K562 (cell line): ENCODE results near the gene RXRB. TPM values are rescaled to one million over a fixed set of nuclear protein-coding genes. Genes with fewer than 3 reads are reported as not detected.
A peak's percentile ranks its signal among the peaks of the same experiment; 100 is the strongest.

Experiments used
- BRD4 ChIP-seq: fragments of 200-600 bp; sonication (generic); IDR thresholded peaks from 2 replicates; pipeline ENCODE4 v1.6.1; 2017; ENCODE audit warnings: inconsistent platforms
- ELF2 ChIP-seq: fragments of 250-450 bp; sonication (Bioruptor Pico); IDR thresholded peaks from 2 replicates; pipeline ENCODE4 v1.5.0; 2021; ENCODE audit warnings: mild to moderate bottlenecking
- EP400 ChIP-seq: fragments of 450-650 bp; IDR thresholded peaks from 2 replicates; pipeline ENCODE4 v1.6.1; 2017; ENCODE audit warnings: antibody characterized with exemption, mild to moderate bottlenecking, moderate library complexity
- FOSL1 ChIP-seq: fragments of 200-800 bp; sonication (Bioruptor generic); conservative IDR thresholded peaks from 2 replicates; pipeline ENCODE4 v1.6.1; 2016; ENCODE audit warnings: missing genetic modification characterization, missing compliant biosample characterization
- FOXK2 ChIP-seq, 2 experiments: fragments of 450-650 bp; IDR thresholded peaks in 1 of 2; conservative IDR thresholded peaks in 1 of 2; 2 replicates each; pipeline ENCODE4 v1.6.1; 2016; ENCODE audit warnings: low read depth in 2 of 2, mild to moderate bottlenecking in 1 of 2
- GTF2E2 ChIP-seq: fragments of 200-800 bp; sonication (Bioruptor generic); IDR thresholded peaks from 2 replicates; pipeline ENCODE4 v1.6.1; 2016; ENCODE audit warnings: missing genetic modification characterization, missing compliant biosample characterization
- HNRNPH1 ChIP-seq: fragments of 200-400 bp; formaldehyde crosslinking; optimal IDR thresholded peaks from 2 replicates; pipeline ENCODE3; 2017; ENCODE audit warnings: low read depth, mild to moderate bottlenecking, low read length, moderate library complexity
- HNRNPL ChIP-seq: fragments of 200-400 bp; formaldehyde crosslinking; IDR thresholded peaks from 2 replicates; pipeline ENCODE4 v1.6.1; 2017; ENCODE audit warnings: low read depth, mild to moderate bottlenecking, low read length
- IFI16 ChIP-seq: fragments of 250-450 bp; sonication (Bioruptor Pico); IDR thresholded peaks from 2 replicates; pipeline ENCODE4 v2.1.2; 2022; ENCODE audit warnings: mild to moderate bottlenecking, inconsistent platforms
- JUNB ChIP-seq: fragments of 450-650 bp; formaldehyde crosslinking; conservative IDR thresholded peaks from 2 replicates; pipeline ENCODE4 v1.4.0; 2020; ENCODE audit warnings: mild to moderate bottlenecking
- KDM2B ChIP-seq: fragments of 250-450 bp; sonication (Bioruptor Pico); IDR thresholded peaks from 2 replicates; pipeline ENCODE4 v1.8.0; 2021; ENCODE audit warnings: mild to moderate bottlenecking, moderate library complexity
- KLF13 ChIP-seq: fragments of 450-650 bp; IDR thresholded peaks from 2 replicates; pipeline ENCODE4 v1.6.1; 2016; ENCODE audit warnings: missing genetic modification characterization, low read depth, mild to moderate bottlenecking, missing compliant biosample characterization, moderate library complexity, borderline replicate concordance
- MCM3 ChIP-seq: fragments of 450-650 bp; IDR thresholded peaks from 2 replicates; pipeline ENCODE4 v1.6.1; 2016
- MTA2 ChIP-seq: fragments of 450-650 bp; IDR thresholded peaks from 2 replicates; pipeline ENCODE4 v1.6.1; 2016; ENCODE audit warnings: low read depth
- NELFE ChIP-seq: IDR thresholded peaks from 2 replicates; pipeline ENCODE4 v1.6.1; 2011; ENCODE audit warnings: mild to moderate bottlenecking; ENCODE audit not compliant: insufficient read depth, insufficient read length
- NR4A1 ChIP-seq, 2 experiments: fragments of 250-450 bp in 1 of 2; fragments of 450-650 bp in 1 of 2; sonication (Bioruptor Pico) in 1 of 2; IDR thresholded peaks; 2 replicates each; pipeline versions ENCODE4 v1.4.0 to v1.6.1; 2016 to 2020; ENCODE audit warnings: mild to moderate bottlenecking in 2 of 2, missing compliant biosample characterization in 1 of 2, missing genetic modification characterization in 1 of 2, moderate library complexity in 1 of 2
- NRF1 ChIP-seq, 2 experiments: fragments of 450-650 bp; IDR thresholded peaks in 1 of 2; conservative IDR thresholded peaks in 1 of 2; 2 replicates each; pipeline ENCODE4 v1.6.1; 2014; ENCODE audit warnings: mild to moderate bottlenecking in 2 of 2
- RNF2 ChIP-seq: sonication (generic); IDR thresholded peaks from 2 replicates; pipeline ENCODE4 v1.6.1; 2016
- TAF9B ChIP-seq: fragments of 450-650 bp; IDR thresholded peaks from 2 replicates; pipeline ENCODE4 v1.6.1; 2018; ENCODE audit warnings: mild to moderate bottlenecking; ENCODE audit not compliant: partially characterized antibody
- U2AF1 ChIP-seq: fragments of 200-400 bp; formaldehyde crosslinking; optimal IDR thresholded peaks from 2 replicates; pipeline ENCODE3; 2017; ENCODE audit warnings: mild to moderate bottlenecking, low read depth, low read length, moderate library complexity
- U2AF2 ChIP-seq: fragments of 200-400 bp; formaldehyde crosslinking; optimal IDR thresholded peaks from 2 replicates; pipeline ENCODE3; 2017; ENCODE audit warnings: low read depth, mild to moderate bottlenecking, low read length
- VEZF1 ChIP-seq: fragments of 200-800 bp; sonication (Bioruptor generic); IDR thresholded peaks from 2 replicates; pipeline ENCODE4 v1.6.1; 2017; ENCODE audit warnings: missing genetic modification characterization, missing compliant biosample characterization
- XRCC4 ChIP-seq: IDR thresholded peaks from one replicate; pipeline ENCODE4 v1.6.1; 2011; ENCODE audit not compliant: insufficient read depth, insufficient read length; ENCODE audit errors: extremely low read depth
- ZKSCAN3 ChIP-seq: fragments of 250-450 bp; sonication (Bioruptor Pico); IDR thresholded peaks from 2 replicates; pipeline ENCODE4 v1.4.0; 2020
- ZKSCAN8 ChIP-seq: fragments of 200-800 bp; sonication (Bioruptor generic); IDR thresholded peaks from 2 replicates; pipeline ENCODE4 v1.6.1; 2016; ENCODE audit warnings: missing genetic modification characterization, missing compliant biosample characterization
- ZNF124 ChIP-seq: sonication (generic); formaldehyde crosslinking; IDR thresholded peaks from 2 replicates; pipeline ENCODE4 v1.8.1; 2022; ENCODE audit warnings: missing genetic modification reagents
- ZNF224 ChIP-seq: sonication (generic); formaldehyde crosslinking; IDR thresholded peaks from 2 replicates; pipeline ENCODE4 v1.8.0; 2022; ENCODE audit warnings: mild to moderate bottlenecking, missing genetic modification reagents
- ZNF23 ChIP-seq: fragments of 250-450 bp; sonication (Bioruptor Pico); IDR thresholded peaks from 2 replicates; pipeline ENCODE4 v1.4.0; 2020; ENCODE audit warnings: mild to moderate bottlenecking
- ZNF253 ChIP-seq: fragments of 250-450 bp; sonication (Bioruptor Pico); conservative IDR thresholded peaks from 2 replicates; pipeline ENCODE4 v1.6.1; 2021; ENCODE audit warnings: mild to moderate bottlenecking
- ZNF282 ChIP-seq: sonication (generic); formaldehyde crosslinking; IDR thresholded peaks from 2 replicates; pipeline ENCODE4 v1.8.1; 2023; ENCODE audit warnings: missing genetic modification reagents
- ZNF41 ChIP-seq: fragments of 250-450 bp; sonication (Bioruptor Pico); conservative IDR thresholded peaks from 2 replicates; pipeline ENCODE4 v1.4.0; 2020; ENCODE audit warnings: mild to moderate bottlenecking
- ZNF778 ChIP-seq: fragments of 450-650 bp; formaldehyde crosslinking; IDR thresholded peaks from 2 replicates; pipeline ENCODE4 v1.4.0; 2020; ENCODE audit warnings: mild to moderate bottlenecking, moderate library complexity
- polyA plus RNA-seq, 8 experiments: library from polyadenylated mRNA; depleted of rRNA in 4 of 8; stranded (reverse) in 5 of 8; unstranded in 3 of 8; fragments of >200 nt; fragmentation: Nextera tagmentation in 2 of 8; fragmentation: Illumina TruSeq in 1 of 8; extraction: Ambion mirVana in 2 of 8; extraction: Trizol in 1 of 8; gene quantifications; 2 replicates each; pipeline versions ENCODE4 v1.2.1 to v1.2.3, GENCODE V29; 2011 to 2014; ENCODE audit warnings: inconsistent platforms in 1 of 8, missing spikeins in 1 of 8
- total RNA-seq, 7 experiments: library from RNA; depleted of rRNA in 6 of 7; stranded (reverse); fragments of >200 nt in 6 of 7; fragmentation: Illumina TruSeq in 2 of 7; extraction: Trizol in 2 of 7; gene quantifications; 2 replicates each; pipeline versions ENCODE4 v1.2.1 to v1.2.3, GENCODE V29; 2011 to 2021; ENCODE audit warnings: low replicate concordance in 1 of 7

RXRB gene
- total and polyA plus RNA-seq, 9 of the 15 experiments (the other 6 are each of a cell fraction or from before 2014, with no cell fraction given) = 0.76 to 35.5 (median 18.4) TPM

- TF ChIP-seq NRF1 (conservative IDR thresholded peaks at IDR 0.05 in 1 of 2, IDR thresholded peaks at IDR 0.05 in 1 of 2) (peak; percentile 85 to 86), ELF2 (CRISPR knock-in tag) (peak; percentile 68; the same call in 1 of the 2 replicates), ZNF224 (CRISPR knock-in tag) (no peak), FOSL1 (tag) (no peak), MTA2 (no peak), MCM3 (no peak), EP400 (peak; percentile 45; the same call in 1 of the 2 replicates), ZNF23 (0 out of 2 replicates have a peak, but pooled peaks have one; percentile 39), NELFE (no peak), XRCC4 (no peak), HNRNPL (peak; percentile 56; the same call in 1 of the 2 replicates), ZKSCAN3 (CRISPR knock-in tag) (no peak), ZNF253 (CRISPR knock-in tag) (peak; percentile 72; the same call in 1 of the 2 replicates), JUNB (CRISPR knock-in tag) (no peak), ZNF282 (CRISPR knock-in tag) (no peak), ZKSCAN8 (CRISPR knock-in tag) (no peak), ZNF124 (CRISPR knock-in tag) (no peak), HNRNPH1 (no peak), BRD4 (0 out of 2 replicates have a peak, but pooled peaks have one; percentile 53), ZNF41 (CRISPR knock-in tag) (no peak), U2AF2 (no peak), FOXK2 (conservative IDR thresholded peaks at IDR 0.05 in 1 of 2, IDR thresholded peaks at IDR 0.05 in 1 of 2; ENCODE audit: low read depth in 2 of 2) (no peak), U2AF1 (peak; percentile 41), IFI16 (CRISPR knock-in tag) (no peak), KLF13 (tag) (peak; percentile 95), ZNF778 (CRISPR knock-in tag) (no peak), RNF2 (no peak), VEZF1 (CRISPR knock-in tag) (peak; percentile 34; the same call in 1 of the 2 replicates), GTF2E2 (tag) (no peak), KDM2B (CRISPR knock-in tag) (no peak), TAF9B (no peak), NR4A1 (CRISPR knock-in tag; IDR thresholded peaks at IDR 0.05) (no peak), NR4A1 (tag; IDR thresholded peaks at IDR 0.05) (no peak)
These were observed 4.1 kb upstream of the RXRB start, which contains the start of gene HSD17B8 (continued) for GRCh38 chr6:33204415-33205190.
